Stimulated activated CD4-positive, alpha-beta T cell treated with anti-CD3 and anti-CD28 coated beads, Interleukin-15, amount 100 ng/mL, for 24 hours (primary cell): ENCODE results near the gene MAPKAP1.
"Not testable (repeated sequence)": the region's sequence is repeated elsewhere in the genome, so short reads cannot be mapped to it uniquely, and the experiment has no call there.

Experiments
- DNase-seq: peaks from one replicate; pipeline ENCODE4 v3.0.0-alpha.2; 2020

The MAPKAP1 gene

GRCh38 chr9:125726456-125727132 lies 19.6 kb upstream of the MAPKAP1 start:
- no peak for DNase-seq

- DNase-seq = no peak
These were observed 430 bp upstream of the MAPKAP1 start for GRCh38 chr9:125707472-125707804.

- DNase-seq = no peak
These were observed 1.1 kb downstream of the MAPKAP1 start for GRCh38 chr9:125705893-125706292.

GRCh38 chr9:125703662-125704061 lies 3.3 kb downstream of the MAPKAP1 start:
- DNase-seq = no peak

- peak; percentile 18 for DNase-seq
These were observed 5.7 kb downstream of the MAPKAP1 start for GRCh38 chr9:125701351-125701750.

GRCh38 chr9:125700791-125701190 lies 6.2 kb downstream of the MAPKAP1 start:
- DNase-seq = peak; percentile 60

GRCh38 chr9:125699870-125700269 lies 7.1 kb downstream of the MAPKAP1 start:
- DNase-seq = no peak

GRCh38 chr9:125696106-125696647 lies 10.8 kb downstream of the MAPKAP1 start:
- DNase-seq = no peak

GRCh38 chr9:125695548-125695947 lies 11.5 kb downstream of the MAPKAP1 start:
- DNase-seq = not testable (repeated sequence)

- no peak for DNase-seq
These were observed 12.5 kb downstream of the MAPKAP1 start for GRCh38 chr9:125694478-125694877.

GRCh38 chr9:125693492-125693891 lies 13.5 kb downstream of the MAPKAP1 start:
- DNase-seq = not testable (repeated sequence)

GRCh38 chr9:125691869-125692268 lies 15.1 kb downstream of the MAPKAP1 start:
- no peak for DNase-seq

GRCh38 chr9:125690679-125691078 lies 16.3 kb downstream of the MAPKAP1 start:
- DNase-seq = no peak

GRCh38 chr9:125687163-125687863 lies 19.7 kb downstream of the MAPKAP1 start:
- DNase-seq = no peak

GRCh38 chr9:125685167-125685566 lies 21.8 kb downstream of the MAPKAP1 start:
- DNase-seq = no peak

GRCh38 chr9:125683486-125683885 lies 23.5 kb downstream of the MAPKAP1 start:
- DNase-seq = no peak

GRCh38 chr9:125682340-125682739 lies 24.7 kb downstream of the MAPKAP1 start:
- DNase-seq = no peak

- no peak for DNase-seq
These were observed 25.4 kb downstream of the MAPKAP1 start for GRCh38 chr9:125681657-125682056.

- DNase-seq = no peak
These were observed 25.9 kb downstream of the MAPKAP1 start for GRCh38 chr9:125681086-125681622.

GRCh38 chr9:125680445-125680844 lies 26.6 kb downstream of the MAPKAP1 start:
- DNase-seq = no peak

GRCh38 chr9:125679597-125680189 lies 27.3 kb downstream of the MAPKAP1 start:
- no peak for DNase-seq

GRCh38 chr9:125674981-125675973 lies 31.7 kb downstream of the MAPKAP1 start:
- no peak for DNase-seq
